Measurements from ENCODE around the gene EME2.
A peak's percentile ranks its signal among the peaks of the same experiment; 100 is the strongest.

The EME2 gene

GRCh38 chr16:1771864-1772361 lies 697 bp upstream of the EME2 start:
- peak overlapping the region; percentile 97 for H3K9ac ChIP-seq (ENCODE audit: low read length)
- no peak for TF ChIP-seq CTCF (IDR thresholded peaks at IDR 0.05; ENCODE audit: low read depth, low read length)
- no peak for TF ChIP-seq EZH2phosphoT487 (IDR thresholded peaks at IDR 0.05; ENCODE audit: low read depth)
- no peaks in the 10 kb centered on the region for H3K9me3 ChIP-seq (ENCODE audit: insufficient read depth, low read length)
- H3K27me3 ChIP-seq (ENCODE audit: low read depth, low read length): no peaks in the 10 kb centered on the region
- peaks cover 12% of the 10 kb centered on the region for H3K4me1 ChIP-seq (ENCODE audit: low read length)
- H3K4me2 ChIP-seq (ENCODE audit: low read length): peak overlapping the region; percentile 95
- no peak overlapping the region for H2AFZ ChIP-seq (ENCODE audit: low read depth, low read length)
- peak overlapping the region; percentile 99 for H3K4me3 ChIP-seq (ENCODE audit: low read length)
- peak overlapping the region; percentile 82 for H3K27ac ChIP-seq (ENCODE audit: low read length)
- peaks cover 7% of the 10 kb centered on the region for H3K36me3 ChIP-seq (replicated peaks; ENCODE audit: low read depth, low read length)
- peaks cover 35% of the 10 kb centered on the region for H3K79me2 ChIP-seq (ENCODE audit: low read length)
- H4K20me1 ChIP-seq (ENCODE audit: insufficient read depth, low read length): no peaks in the 10 kb centered on the region

- Histone ChIP-seq H3K27me3 (ENCODE audit: low read depth, low read length) (no peaks in the 10 kb centered on the region), H3K4me3 (ENCODE audit: low read length) (peak within 1 kb of the TSS; percentile 99), H3K27ac (ENCODE audit: low read length) (peak within 1 kb of the TSS; percentile 82), H3K4me1 (ENCODE audit: low read length) (peaks cover 12% of the 10 kb centered on the region), H3K4me2 (ENCODE audit: low read length) (peak within 1 kb of the TSS; percentile 97), H3K9me3 (ENCODE audit: insufficient read depth, low read length) (no peaks in the 10 kb centered on the region), H3K36me3 (replicated peaks; ENCODE audit: low read depth, low read length) (peaks cover 7% of the 10 kb centered on the region), H2AFZ (ENCODE audit: low read depth, low read length) (no peak within 1 kb of the TSS), H3K79me2 (ENCODE audit: low read length) (peaks cover 35% of the 10 kb centered on the region), H4K20me1 (ENCODE audit: insufficient read depth, low read length) (no peaks in the 10 kb centered on the region), H3K9ac (ENCODE audit: low read length) (peak within 1 kb of the TSS; percentile 97)
- TF ChIP-seq EZH2phosphoT487 (IDR thresholded peaks at IDR 0.05; ENCODE audit: low read depth) (no peak), CTCF (IDR thresholded peaks at IDR 0.05; ENCODE audit: low read depth, low read length) (peak; percentile 72)
These were observed 495 bp downstream of the EME2 start, which contains the start of gene MRPS34 for GRCh38 chr16:1772908-1773702. MRPS34 (minus strand) TSS chr16:1773134; CDS start chr16:1773119, 15 bp downstream.

- Histone ChIP-seq H3K4me1 (ENCODE audit: low read length) (peaks cover 12% of the 10 kb centered on the region), H3K4me3 (ENCODE audit: low read length) (peak overlapping the region; percentile 99), H3K9me3 (ENCODE audit: insufficient read depth, low read length) (no peaks in the 10 kb centered on the region), H3K79me2 (ENCODE audit: low read length) (peaks cover 35% of the 10 kb centered on the region), H4K20me1 (ENCODE audit: insufficient read depth, low read length) (no peaks in the 10 kb centered on the region), H3K27ac (ENCODE audit: low read length) (peak overlapping the region; percentile 82), H3K9ac (ENCODE audit: low read length) (peak overlapping the region; percentile 97), H3K4me2 (ENCODE audit: low read length) (peak overlapping the region; percentile 97), H3K27me3 (ENCODE audit: low read depth, low read length) (no peaks in the 10 kb centered on the region), H3K36me3 (replicated peaks; ENCODE audit: low read depth, low read length) (peaks cover 7% of the 10 kb centered on the region), H2AFZ (ENCODE audit: low read depth, low read length) (no peak overlapping the region)
- TF ChIP-seq CTCF (IDR thresholded peaks at IDR 0.05; ENCODE audit: low read depth, low read length) (no peak), EZH2phosphoT487 (IDR thresholded peaks at IDR 0.05; ENCODE audit: low read depth) (no peak)
These were observed 1.3 kb downstream of the EME2 start for GRCh38 chr16:1773703-1774447.

GRCh38 chr16:1774448-1774780 lies 1.8 kb downstream of the EME2 start:
- H3K4me3 ChIP-seq (ENCODE audit: low read length): peak overlapping the region; percentile 99
- peaks cover 35% of the 10 kb centered on the region for H3K79me2 ChIP-seq (ENCODE audit: low read length)
- peak overlapping the region; percentile 97; the same call in 1 of the 2 replicates for H3K9ac ChIP-seq (ENCODE audit: low read length)
- H3K36me3 ChIP-seq (replicated peaks; ENCODE audit: low read depth, low read length): peaks cover 7% of the 10 kb centered on the region
- no peaks in the 10 kb centered on the region for H3K9me3 ChIP-seq (ENCODE audit: insufficient read depth, low read length)
- H3K4me1 ChIP-seq (ENCODE audit: low read length): peaks cover 12% of the 10 kb centered on the region
- no peak overlapping the region for H2AFZ ChIP-seq (ENCODE audit: low read depth, low read length)
- H3K27me3 ChIP-seq (ENCODE audit: low read depth, low read length): no peaks in the 10 kb centered on the region
- peak overlapping the region; percentile 97 for H3K4me2 ChIP-seq (ENCODE audit: low read length)
- no peak overlapping the region for H3K27ac ChIP-seq (ENCODE audit: low read length)
- TF ChIP-seq EZH2phosphoT487 (IDR thresholded peaks at IDR 0.05; ENCODE audit: low read depth): no peak
- no peaks in the 10 kb centered on the region for H4K20me1 ChIP-seq (ENCODE audit: insufficient read depth, low read length)
